ENCODE measurements around the gene RPTOR.

DNA sequence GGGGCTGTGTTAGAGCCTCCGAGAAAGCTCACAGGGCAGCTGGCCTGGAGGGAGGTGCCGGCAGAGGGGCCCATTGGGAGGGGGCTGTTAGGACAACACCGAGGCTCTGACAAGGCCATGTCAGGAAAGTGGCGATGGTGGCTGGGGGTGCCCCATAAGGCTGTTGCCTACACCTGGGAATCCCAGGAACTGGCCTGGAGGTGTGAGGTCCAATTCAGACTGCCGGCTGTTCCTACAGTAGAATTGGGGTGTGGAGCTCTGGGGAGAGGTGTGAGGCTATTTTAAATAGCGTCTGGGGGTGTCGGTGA, 292.0 kb downstream of the RPTOR start:
- TF ChIP-seq, protein P1, sequence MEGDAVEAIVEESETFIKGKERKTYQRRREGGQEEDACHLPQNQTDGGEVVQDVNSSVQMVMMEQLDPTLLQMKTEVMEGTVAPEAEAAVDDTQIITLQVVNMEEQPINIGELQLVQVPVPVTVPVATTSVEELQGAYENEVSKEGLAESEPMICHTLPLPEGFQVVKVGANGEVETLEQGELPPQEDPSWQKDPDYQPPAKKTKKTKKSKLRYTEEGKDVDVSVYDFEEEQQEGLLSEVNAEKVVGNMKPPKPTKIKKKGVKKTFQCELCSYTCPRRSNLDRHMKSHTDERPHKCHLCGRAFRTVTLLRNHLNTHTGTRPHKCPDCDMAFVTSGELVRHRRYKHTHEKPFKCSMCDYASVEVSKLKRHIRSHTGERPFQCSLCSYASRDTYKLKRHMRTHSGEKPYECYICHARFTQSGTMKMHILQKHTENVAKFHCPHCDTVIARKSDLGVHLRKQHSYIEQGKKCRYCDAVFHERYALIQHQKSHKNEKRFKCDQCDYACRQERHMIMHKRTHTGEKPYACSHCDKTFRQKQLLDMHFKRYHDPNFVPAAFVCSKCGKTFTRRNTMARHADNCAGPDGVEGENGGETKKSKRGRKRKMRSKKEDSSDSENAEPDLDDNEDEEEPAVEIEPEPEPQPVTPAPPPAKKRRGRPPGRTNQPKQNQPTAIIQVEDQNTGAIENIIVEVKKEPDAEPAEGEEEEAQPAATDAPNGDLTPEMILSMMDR (tag by site-specific recombination; IDR thresholded peaks at IDR 0.05), result no peak
- TF ChIP-seq, protein P2, sequence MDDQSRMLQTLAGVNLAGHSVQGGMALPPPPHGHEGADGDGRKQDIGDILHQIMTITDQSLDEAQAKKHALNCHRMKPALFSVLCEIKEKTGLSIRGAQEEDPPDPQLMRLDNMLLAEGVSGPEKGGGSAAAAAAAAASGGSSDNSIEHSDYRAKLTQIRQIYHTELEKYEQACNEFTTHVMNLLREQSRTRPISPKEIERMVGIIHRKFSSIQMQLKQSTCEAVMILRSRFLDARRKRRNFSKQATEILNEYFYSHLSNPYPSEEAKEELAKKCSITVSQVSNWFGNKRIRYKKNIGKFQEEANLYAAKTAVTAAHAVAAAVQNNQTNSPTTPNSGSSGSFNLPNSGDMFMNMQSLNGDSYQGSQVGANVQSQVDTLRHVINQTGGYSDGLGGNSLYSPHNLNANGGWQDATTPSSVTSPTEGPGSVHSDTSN (CRISPR knock-in tag; IDR thresholded peaks at IDR 0.05), result no peak
- TF ChIP-seq, protein P3, sequence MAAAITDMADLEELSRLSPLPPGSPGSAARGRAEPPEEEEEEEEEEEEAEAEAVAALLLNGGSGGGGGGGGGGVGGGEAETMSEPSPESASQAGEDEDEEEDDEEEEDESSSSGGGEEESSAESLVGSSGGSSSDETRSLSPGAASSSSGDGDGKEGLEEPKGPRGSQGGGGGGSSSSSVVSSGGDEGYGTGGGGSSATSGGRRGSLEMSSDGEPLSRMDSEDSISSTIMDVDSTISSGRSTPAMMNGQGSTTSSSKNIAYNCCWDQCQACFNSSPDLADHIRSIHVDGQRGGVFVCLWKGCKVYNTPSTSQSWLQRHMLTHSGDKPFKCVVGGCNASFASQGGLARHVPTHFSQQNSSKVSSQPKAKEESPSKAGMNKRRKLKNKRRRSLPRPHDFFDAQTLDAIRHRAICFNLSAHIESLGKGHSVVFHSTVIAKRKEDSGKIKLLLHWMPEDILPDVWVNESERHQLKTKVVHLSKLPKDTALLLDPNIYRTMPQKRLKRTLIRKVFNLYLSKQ (tag by site-specific recombination; IDR thresholded peaks at IDR 0.05; ENCODE audit: borderline replicate concordance), result no peak
